ENCODE results near the gene PPP1R11. TPM values are rescaled to one million over a fixed set of nuclear protein-coding genes. Genes with fewer than 3 reads are reported as not detected.
A peak's percentile ranks its signal among the peaks of the same experiment; 100 is the strongest.

Gene PPP1R11
- total and polyA plus RNA-seq, 2 experiments from 2014 or later = 19.6 to 26.6 TPM

- no peak for TF ChIP-seq REST (IDR thresholded peaks at IDR 0.05; ENCODE audit: unreplicated experiment)
- no peak for TF ChIP-seq ZNF331 (CRISPR knock-in tag; IDR thresholded peaks at IDR 0.05; ENCODE audit: low read depth)
- TF ChIP-seq STAT1 (IDR thresholded peaks at IDR 0.05; ENCODE audit: unreplicated experiment) = no peak
- TF ChIP-seq ZNF114 (CRISPR knock-in tag; IDR thresholded peaks at IDR 0.05) = no peak
- no peak for TF ChIP-seq CTCF (conservative IDR thresholded peaks at IDR 0.05; ENCODE audit: low read depth in 2 of 2)
These were observed 5.7 kb upstream of the PPP1R11 start, which contains the start of gene POLR1H (continued) for GRCh38 chr6:30061092-30061857.

GRCh38 chr6:30061858-30062458, 5.0 kb upstream of the PPP1R11 start:
- Mint-ChIP-seq H3K36me3 (ENCODE audit: low read depth) (no peaks in the 10 kb centered on the region; the same call in 2 of the 3 replicates), H3K4me1 (peaks cover 9% of the 10 kb centered on the region; the same call in 2 of the 3 replicates), H3K27me3 (ENCODE audit: insufficient read depth, low read depth, poor library complexity) (peaks cover 4% of the 10 kb centered on the region), H3K4me3 (peak overlapping the region; percentile 97), H3K9me3 (no peaks in the 10 kb centered on the region), H3K27ac (peak overlapping the region; percentile 81)
- no peak overlapping the region for H3K27ac ChIP-seq (ENCODE audit: low read depth)
- peak; percentile 23 for DNase-seq (ENCODE audit: low spot score)
- H3K9me2 ChIP-seq (ENCODE audit: insufficient read depth) = no peaks in the 10 kb centered on the region
- H3F3A ChIP-seq (replicated peaks; ENCODE audit: low read depth) = peaks cover 11% of the 10 kb centered on the region; the same call in 1 of the 2 replicates
- peak overlapping the region; percentile 98 for H2AFZ ChIP-seq
- H3K27me3 ChIP-seq (ENCODE audit: insufficient read depth) = no peaks in the 10 kb centered on the region
- H3K4me3 ChIP-seq = peak overlapping the region; percentile 83
- H3K79me2 ChIP-seq (replicated peaks; ENCODE audit: insufficient read depth) = peaks cover 10% of the 10 kb centered on the region; the same call in 1 of the 2 replicates
- ATAC-seq = peak; percentile 8; the same call in 2 of the 3 replicates
- H4K20me1 ChIP-seq (replicated peaks; ENCODE audit: insufficient read depth) = no peaks in the 10 kb centered on the region
- H3K4me2 ChIP-seq = peak overlapping the region; percentile 96
- H3K36me3 ChIP-seq (ENCODE audit: insufficient read depth) = no peaks in the 10 kb centered on the region
- peaks cover 15% of the 10 kb centered on the region for H3K4me1 ChIP-seq (ENCODE audit: insufficient read depth)
- TF ChIP-seq ZNF331 (CRISPR knock-in tag; IDR thresholded peaks at IDR 0.05; ENCODE audit: low read depth) (no peak), POLR2AphosphoS5 (IDR thresholded peaks at IDR 0.05; ENCODE audit: low read depth) (no peak), NANOG (IDR thresholded peaks at IDR 0.05; ENCODE audit: borderline replicate concordance) (no peak), CTCF (conservative IDR thresholded peaks at IDR 0.05; ENCODE audit: low read depth in 2 of 2) (no peak), EZH2phosphoT487 (IDR thresholded peaks at IDR 0.05; ENCODE audit: unreplicated experiment) (no peak), JUNB (IDR thresholded peaks at IDR 0.05; ENCODE audit: unreplicated experiment) (no peak), EZH2 (IDR thresholded peaks at IDR 0.05; ENCODE audit: low read depth, unreplicated experiment) (no peak), ETS1 (IDR thresholded peaks at IDR 0.05) (no peak), CREB1 (CRISPR knock-in tag; IDR thresholded peaks at IDR 0.05; ENCODE audit: low read depth) (no peak), ZNF114 (CRISPR knock-in tag; IDR thresholded peaks at IDR 0.05) (no peak), REST (IDR thresholded peaks at IDR 0.05; ENCODE audit: unreplicated experiment) (no peak)
